Liver (tissue), 9 donors: ENCODE data around the gene SPDYC. TPM values are rescaled to one million over a fixed set of nuclear protein-coding genes. Genes with fewer than 3 reads are reported as not detected.

ENCODE experiments used
- DNase-seq: peaks from one replicate; pipeline ENCODE4 v3.0.0-alpha.2; 2017; ENCODE audit warnings: low spot score
- H3K27ac ChIP-seq, 2 donors: one replicate each; pipeline ENCODE4 v1.7.0; 2013; ENCODE audit warnings: inconsistent platforms in 2 of 2, low read length in 2 of 2, control low read depth in 1 of 2, low read depth in 1 of 2, mild to moderate bottlenecking in 1 of 2
- H3K27me3 ChIP-seq, 4 donors: one replicate each; pipeline versions ENCODE4 v1.6.1 to v1.7.0; 2013; ENCODE audit warnings: low read length in 3 of 4, inconsistent platforms in 1 of 4, mild to moderate bottlenecking in 1 of 4, moderate library complexity in 1 of 4; ENCODE audit not compliant: control insufficient read depth in 4 of 4, insufficient read depth in 4 of 4
- H3K36me3 ChIP-seq, 4 donors: one replicate each; pipeline versions ENCODE4 v1.6.1 to v1.7.0; 2013; ENCODE audit warnings: low read length in 3 of 4, mild to moderate bottlenecking in 3 of 4, low read depth in 1 of 4, moderate library complexity in 1 of 4; ENCODE audit not compliant: control insufficient read depth in 4 of 4, insufficient read depth in 3 of 4
- H3K4me1 ChIP-seq, 4 donors: one replicate each; pipeline versions ENCODE4 v1.6.1 to v1.7.0; 2013; ENCODE audit warnings: low read length in 3 of 4, mild to moderate bottlenecking in 3 of 4, moderate library complexity in 1 of 4; ENCODE audit not compliant: control insufficient read depth in 4 of 4, insufficient read depth in 4 of 4
- H3K4me3 ChIP-seq, 3 donors: one replicate each; pipeline versions ENCODE4 v1.6.1 to v1.7.0; 2013; ENCODE audit warnings: low read length in 3 of 3, control low read depth in 1 of 3, low read depth in 1 of 3, mild to moderate bottlenecking in 1 of 3
- H3K9ac ChIP-seq, 2 donors: one replicate each; pipeline ENCODE4 v1.7.0; 2013; ENCODE audit warnings: low read length in 2 of 2, mild to moderate bottlenecking in 2 of 2, moderate library complexity in 2 of 2, control low read depth in 1 of 2, low read depth in 1 of 2
- H3K9me3 ChIP-seq, 4 donors: one replicate each; pipeline versions ENCODE4 v1.6.1 to v1.7.0; 2013; ENCODE audit warnings: low read length in 3 of 4; ENCODE audit not compliant: control insufficient read depth in 4 of 4
- FOXA1 ChIP-seq: IDR thresholded peaks from 2 replicates; pipeline ENCODE4 v1.6.1; 2016; ENCODE audit warnings: antibody characterized with exemption
- FOXA2 ChIP-seq: IDR thresholded peaks from 2 replicates; pipeline ENCODE4 v1.6.1; 2016; ENCODE audit warnings: antibody characterized with exemption
- GABPA ChIP-seq, 2 donors: IDR thresholded peaks in 1 of 2; conservative IDR thresholded peaks in 1 of 2; 2 replicates each; pipeline ENCODE4 v1.6.1; 2016; ENCODE audit warnings: antibody characterized with exemption in 2 of 2, mild to moderate bottlenecking in 1 of 2, moderate library complexity in 1 of 2
- HNF4G ChIP-seq: IDR thresholded peaks from 2 replicates; pipeline ENCODE4 v1.6.1; 2016; ENCODE audit warnings: antibody characterized with exemption
- JUND ChIP-seq, 2 donors: IDR thresholded peaks; 2 replicates each; pipeline ENCODE4 v1.6.1; 2016; ENCODE audit warnings: antibody characterized with exemption in 2 of 2
- NR2F2 ChIP-seq: IDR thresholded peaks from 2 replicates; pipeline ENCODE4 v1.6.1; 2016; ENCODE audit warnings: antibody characterized with exemption
- RXRA ChIP-seq, 2 donors: IDR thresholded peaks; 2 replicates each; pipeline ENCODE4 v1.6.1; 2017 to 2018; ENCODE audit warnings: antibody characterized with exemption in 2 of 2, mild to moderate bottlenecking in 1 of 2
- SP1 ChIP-seq: IDR thresholded peaks from 2 replicates; pipeline ENCODE4 v1.6.1; 2018; ENCODE audit warnings: antibody characterized with exemption, mild to moderate bottlenecking
- YY1 ChIP-seq: IDR thresholded peaks from 2 replicates; pipeline ENCODE4 v1.6.1; 2016; ENCODE audit warnings: antibody characterized with exemption, mild to moderate bottlenecking
- WGBS: extraction: QIAGEN DNeasy Blood & Tissue Kit; methylation state at CpG from one replicate; pipeline ENCODE4 v1.1.7; 2013; 5-methylcytosine and 5-hydroxymethylcytosine counted together
- polyA plus RNA-seq, 2 donors: library from polyadenylated mRNA; stranded (reverse) in 1 of 2; unstranded in 1 of 2; fragments of 200-250 nt in 1 of 2; fragments of >200 nt in 1 of 2; fragmentation: Nextera tagmentation in 1 of 2; extraction: Ambion mirVana in 1 of 2; gene quantifications; one replicate each; pipeline versions ENCODE4 v1.2.1 to v1.2.3, GENCODE V29; 2013 to 2015
- total RNA-seq, 2 donors: library from RNA; depleted of rRNA; stranded (reverse); fragments of >200 nt; gene quantifications; one replicate each; pipeline ENCODE4 v1.2.3, GENCODE V29; 2014
- TF ChIP-seq, protein P1 (sequence below): fragments of 150-350 bp; IDR thresholded peaks from 2 replicates; pipeline ENCODE4 v1.5.1; 2017; ENCODE audit warnings: improper control_type of control experiment, low read depth, low read length; ENCODE audit not compliant: missing input control
- TF ChIP-seq, protein P2 (sequence below): IDR thresholded peaks from 2 replicates; pipeline ENCODE4 v1.6.1; 2016; ENCODE audit warnings: antibody characterized with exemption
- TF ChIP-seq, protein P3 (sequence below): IDR thresholded peaks from 2 replicates; pipeline ENCODE4 v1.6.1; 2016; ENCODE audit warnings: antibody characterized with exemption
- TF ChIP-seq, protein P4 (sequence below): IDR thresholded peaks from 2 replicates; pipeline ENCODE4 v1.6.1; 2016; ENCODE audit warnings: antibody characterized with exemption, mild to moderate bottlenecking
- TF ChIP-seq, protein P5 (sequence below): IDR thresholded peaks from 2 replicates; pipeline ENCODE4 v1.6.1; 2016; ENCODE audit warnings: antibody characterized with exemption
- donor health status: healthy.
- donor health status: healthy.
- donor health status: healthy.
- donor health status: healthy.
- donor health status: healthy.

SPDYC gene
- total and polyA plus RNA-seq, 4 donors, result 0.08 to 1.1 (median 0.52) TPM; not detected in 1

DNA sequence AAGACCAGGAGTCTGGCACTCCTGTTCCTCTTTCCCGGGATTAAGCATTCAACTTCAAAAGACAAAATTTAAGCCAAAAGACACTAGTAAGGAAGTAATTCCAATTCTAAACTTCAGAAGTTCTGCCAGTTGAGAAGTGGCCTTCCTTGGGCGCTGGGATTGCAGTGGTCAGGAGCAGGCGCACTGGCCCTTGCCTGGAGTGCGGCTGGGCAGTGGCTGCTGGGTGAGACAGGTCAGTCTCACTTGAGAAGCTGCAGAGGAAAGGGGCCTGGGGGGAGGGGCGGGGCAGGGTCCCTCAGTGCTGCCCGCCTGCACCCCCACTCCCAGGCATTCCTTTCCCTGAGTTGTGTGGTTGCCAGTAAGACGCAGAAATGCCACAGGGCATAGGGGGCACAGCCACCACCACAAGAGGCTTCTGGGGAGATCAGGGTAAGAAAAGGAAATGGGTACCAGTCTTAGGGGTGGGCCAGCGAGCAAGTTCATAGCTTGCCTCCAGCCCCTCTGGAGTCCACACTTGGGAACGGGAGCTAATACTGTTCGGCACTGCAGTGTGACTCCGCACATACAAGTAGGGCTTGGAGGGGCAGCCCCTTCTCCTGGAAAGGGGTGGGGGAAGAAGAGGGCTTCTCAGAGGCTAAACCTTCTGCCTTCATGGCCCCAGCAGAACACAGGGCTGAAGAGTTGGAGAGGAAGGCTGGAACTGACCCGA lies 42.4 kb upstream of the SPDYC start:
- no peak for DNase-seq
- H3K4me3 ChIP-seq, result no peak overlapping the region
- peaks cover 39 to 79% (median 55%) of the 10 kb centered on the region in 4 donors for H3K36me3 ChIP-seq
- H3K9ac ChIP-seq, result no peak overlapping the region
- TF ChIP-seq GABPA (IDR thresholded peaks at IDR 0.05 in 1 of 2, conservative IDR thresholded peaks at IDR 0.05 in 1 of 2), result no peak
- TF ChIP-seq SP1, result no peak
- no peaks in the 10 kb centered on the region for H3K27me3 ChIP-seq
- H3K27ac ChIP-seq, result no peak overlapping the region
- H3K9me3 ChIP-seq, result no peaks in the 10 kb centered on the region
- 92% methylated on average over 12 of the region's 12 CpGs for WGBS
- H3K4me1 ChIP-seq, result peaks cover 0 to 26% (median 20%) of the 10 kb centered on the region in 4 donors

DNA sequence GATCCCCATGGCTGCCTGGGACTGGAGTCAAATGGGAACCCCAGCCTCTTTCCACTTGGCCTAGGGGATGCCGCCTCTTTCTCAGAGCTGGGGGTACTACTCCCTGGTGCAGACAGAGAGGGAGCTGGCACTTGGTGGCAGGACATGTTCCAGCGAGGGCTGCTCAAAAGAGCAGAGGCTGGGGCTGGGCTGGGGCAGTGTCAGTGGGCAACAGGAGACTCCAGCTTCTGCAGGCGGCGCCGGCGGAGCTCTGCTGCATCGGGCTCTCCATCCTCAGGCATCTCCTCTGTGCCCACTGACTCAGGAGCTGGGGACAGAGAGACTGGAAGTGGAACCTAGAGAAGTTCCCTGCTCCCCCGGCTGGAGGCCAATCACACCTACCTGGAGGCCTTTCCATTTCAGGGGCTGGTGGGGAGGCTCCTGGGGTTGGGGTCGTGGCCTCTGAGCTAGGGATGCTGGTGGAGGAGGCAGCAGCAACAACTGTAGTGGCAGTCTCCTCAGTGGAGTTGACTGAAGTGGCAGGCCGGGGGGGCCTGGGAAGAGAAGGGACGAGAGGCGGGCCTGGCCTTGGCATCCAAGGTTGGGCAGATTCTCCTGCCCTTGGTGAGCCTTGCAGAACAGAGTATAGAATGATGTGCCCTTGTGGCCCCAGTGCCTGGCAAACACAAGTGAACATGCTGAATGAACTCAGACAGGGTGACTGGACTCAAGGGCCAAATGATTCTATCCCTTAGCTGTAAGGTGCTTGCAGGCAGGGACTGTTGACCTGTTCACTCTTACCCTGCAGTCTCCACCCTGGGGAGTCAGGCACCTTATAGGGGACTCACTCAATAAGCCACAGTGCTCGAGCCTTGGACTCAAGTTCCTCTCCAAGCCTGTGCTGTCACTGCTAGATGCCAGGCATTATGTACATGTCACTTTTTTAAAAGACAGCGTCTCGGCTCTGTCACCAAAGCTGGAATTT lies 41.6 kb upstream of the SPDYC start:
- peaks cover 43 to 83% (median 58%) of the 10 kb centered on the region in 4 donors for H3K36me3 ChIP-seq
- WGBS, result 90% methylated on average over 15 of the region's 15 CpGs
- no peak overlapping the region for H3K4me3 ChIP-seq
- no peak overlapping the region for H3K27ac ChIP-seq
- H3K9me3 ChIP-seq, result no peaks in the 10 kb centered on the region
- TF ChIP-seq HNF4G (no peak), SP1 (no peak), FOXA2 (no peak), FOXA1 (no peak), RXRA (IDR thresholded peaks at IDR 0.05) (no peak), JUND (IDR thresholded peaks at IDR 0.05) (no peak), NR2F2 (no peak), YY1 (no peak)
- TF ChIP-seq, protein P1, sequence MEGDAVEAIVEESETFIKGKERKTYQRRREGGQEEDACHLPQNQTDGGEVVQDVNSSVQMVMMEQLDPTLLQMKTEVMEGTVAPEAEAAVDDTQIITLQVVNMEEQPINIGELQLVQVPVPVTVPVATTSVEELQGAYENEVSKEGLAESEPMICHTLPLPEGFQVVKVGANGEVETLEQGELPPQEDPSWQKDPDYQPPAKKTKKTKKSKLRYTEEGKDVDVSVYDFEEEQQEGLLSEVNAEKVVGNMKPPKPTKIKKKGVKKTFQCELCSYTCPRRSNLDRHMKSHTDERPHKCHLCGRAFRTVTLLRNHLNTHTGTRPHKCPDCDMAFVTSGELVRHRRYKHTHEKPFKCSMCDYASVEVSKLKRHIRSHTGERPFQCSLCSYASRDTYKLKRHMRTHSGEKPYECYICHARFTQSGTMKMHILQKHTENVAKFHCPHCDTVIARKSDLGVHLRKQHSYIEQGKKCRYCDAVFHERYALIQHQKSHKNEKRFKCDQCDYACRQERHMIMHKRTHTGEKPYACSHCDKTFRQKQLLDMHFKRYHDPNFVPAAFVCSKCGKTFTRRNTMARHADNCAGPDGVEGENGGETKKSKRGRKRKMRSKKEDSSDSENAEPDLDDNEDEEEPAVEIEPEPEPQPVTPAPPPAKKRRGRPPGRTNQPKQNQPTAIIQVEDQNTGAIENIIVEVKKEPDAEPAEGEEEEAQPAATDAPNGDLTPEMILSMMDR, result no peak
- TF ChIP-seq, protein P2, sequence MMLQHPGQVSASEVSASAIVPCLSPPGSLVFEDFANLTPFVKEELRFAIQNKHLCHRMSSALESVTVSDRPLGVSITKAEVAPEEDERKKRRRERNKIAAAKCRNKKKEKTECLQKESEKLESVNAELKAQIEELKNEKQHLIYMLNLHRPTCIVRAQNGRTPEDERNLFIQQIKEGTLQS, result no peak
- TF ChIP-seq, protein P3, sequence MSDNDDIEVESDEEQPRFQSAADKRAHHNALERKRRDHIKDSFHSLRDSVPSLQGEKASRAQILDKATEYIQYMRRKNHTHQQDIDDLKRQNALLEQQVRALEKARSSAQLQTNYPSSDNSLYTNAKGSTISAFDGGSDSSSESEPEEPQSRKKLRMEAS, result no peak
- TF ChIP-seq, protein P4, sequence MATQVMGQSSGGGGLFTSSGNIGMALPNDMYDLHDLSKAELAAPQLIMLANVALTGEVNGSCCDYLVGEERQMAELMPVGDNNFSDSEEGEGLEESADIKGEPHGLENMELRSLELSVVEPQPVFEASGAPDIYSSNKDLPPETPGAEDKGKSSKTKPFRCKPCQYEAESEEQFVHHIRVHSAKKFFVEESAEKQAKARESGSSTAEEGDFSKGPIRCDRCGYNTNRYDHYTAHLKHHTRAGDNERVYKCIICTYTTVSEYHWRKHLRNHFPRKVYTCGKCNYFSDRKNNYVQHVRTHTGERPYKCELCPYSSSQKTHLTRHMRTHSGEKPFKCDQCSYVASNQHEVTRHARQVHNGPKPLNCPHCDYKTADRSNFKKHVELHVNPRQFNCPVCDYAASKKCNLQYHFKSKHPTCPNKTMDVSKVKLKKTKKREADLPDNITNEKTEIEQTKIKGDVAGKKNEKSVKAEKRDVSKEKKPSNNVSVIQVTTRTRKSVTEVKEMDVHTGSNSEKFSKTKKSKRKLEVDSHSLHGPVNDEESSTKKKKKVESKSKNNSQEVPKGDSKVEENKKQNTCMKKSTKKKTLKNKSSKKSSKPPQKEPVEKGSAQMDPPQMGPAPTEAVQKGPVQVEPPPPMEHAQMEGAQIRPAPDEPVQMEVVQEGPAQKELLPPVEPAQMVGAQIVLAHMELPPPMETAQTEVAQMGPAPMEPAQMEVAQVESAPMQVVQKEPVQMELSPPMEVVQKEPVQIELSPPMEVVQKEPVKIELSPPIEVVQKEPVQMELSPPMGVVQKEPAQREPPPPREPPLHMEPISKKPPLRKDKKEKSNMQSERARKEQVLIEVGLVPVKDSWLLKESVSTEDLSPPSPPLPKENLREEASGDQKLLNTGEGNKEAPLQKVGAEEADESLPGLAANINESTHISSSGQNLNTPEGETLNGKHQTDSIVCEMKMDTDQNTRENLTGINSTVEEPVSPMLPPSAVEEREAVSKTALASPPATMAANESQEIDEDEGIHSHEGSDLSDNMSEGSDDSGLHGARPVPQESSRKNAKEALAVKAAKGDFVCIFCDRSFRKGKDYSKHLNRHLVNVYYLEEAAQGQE, result no peak
- TF ChIP-seq, protein P5, sequence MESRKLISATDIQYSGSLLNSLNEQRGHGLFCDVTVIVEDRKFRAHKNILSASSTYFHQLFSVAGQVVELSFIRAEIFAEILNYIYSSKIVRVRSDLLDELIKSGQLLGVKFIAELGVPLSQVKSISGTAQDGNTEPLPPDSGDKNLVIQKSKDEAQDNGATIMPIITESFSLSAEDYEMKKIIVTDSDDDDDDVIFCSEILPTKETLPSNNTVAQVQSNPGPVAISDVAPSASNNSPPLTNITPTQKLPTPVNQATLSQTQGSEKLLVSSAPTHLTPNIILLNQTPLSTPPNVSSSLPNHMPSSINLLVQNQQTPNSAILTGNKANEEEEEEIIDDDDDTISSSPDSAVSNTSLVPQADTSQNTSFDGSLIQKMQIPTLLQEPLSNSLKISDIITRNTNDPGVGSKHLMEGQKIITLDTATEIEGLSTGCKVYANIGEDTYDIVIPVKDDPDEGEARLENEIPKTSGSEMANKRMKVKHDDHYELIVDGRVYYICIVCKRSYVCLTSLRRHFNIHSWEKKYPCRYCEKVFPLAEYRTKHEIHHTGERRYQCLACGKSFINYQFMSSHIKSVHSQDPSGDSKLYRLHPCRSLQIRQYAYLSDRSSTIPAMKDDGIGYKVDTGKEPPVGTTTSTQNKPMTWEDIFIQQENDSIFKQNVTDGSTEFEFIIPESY, result no peak
- no peak overlapping the region for H3K9ac ChIP-seq
- no peaks in the 10 kb centered on the region for H3K27me3 ChIP-seq
- peaks cover 0 to 28% (median 22%) of the 10 kb centered on the region in 4 donors for H3K4me1 ChIP-seq
- no peak for DNase-seq
